Ecto neural progenitor cell (in vitro differentiated cells): ENCODE results near the gene CFP.
"Not testable (repeated sequence)": the region's sequence is repeated elsewhere in the genome, so short reads cannot be mapped to it uniquely, and the experiment has no call there.

Experiments used
- DNase-seq: peaks from one replicate; pipeline ENCODE4 v3.0.0-alpha.2; 2018; ENCODE audit warnings: low spot score

Gene CFP

DNA sequence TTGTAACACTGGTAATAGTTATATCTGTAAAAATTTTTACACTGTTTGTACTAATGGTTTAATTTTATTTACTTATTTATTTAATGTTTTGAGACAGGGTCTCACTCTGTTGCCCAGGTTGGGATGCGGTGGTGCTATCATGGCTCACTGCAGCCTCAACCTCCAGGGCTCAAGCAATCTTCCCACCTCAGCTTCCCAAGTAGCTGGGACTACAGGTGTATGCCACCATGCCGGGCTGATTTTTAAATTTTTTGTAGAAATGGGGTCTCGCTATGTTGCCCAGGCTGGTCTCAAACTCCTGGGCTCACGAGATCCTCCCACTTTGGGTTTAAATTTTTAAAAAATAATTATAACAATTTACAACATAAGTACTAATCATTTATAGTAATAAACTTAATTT, 26.6 kb downstream of the CFP start:
- not testable (repeated sequence) for DNase-seq

GRCh38 chrX:47597222-47597621, 32.5 kb downstream of the CFP start:
- no peak for DNase-seq

DNA sequence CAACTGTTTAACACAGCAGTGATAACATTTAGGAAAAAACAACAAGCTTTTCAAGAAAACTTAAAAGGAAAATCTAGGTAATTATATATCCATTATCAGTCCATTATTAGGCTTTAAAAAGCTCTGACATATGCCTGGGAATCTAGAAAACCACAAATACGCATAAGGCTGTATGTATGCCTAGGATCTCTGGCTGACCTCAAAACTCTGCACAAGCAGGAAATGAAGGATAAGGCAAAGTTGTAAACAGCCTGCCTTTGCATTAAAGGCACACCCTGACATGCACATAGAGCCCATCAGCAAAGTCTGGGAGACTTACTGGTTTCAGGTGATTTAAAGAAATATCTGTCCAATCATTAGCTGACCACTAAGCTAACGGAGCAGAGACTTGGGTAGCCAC, 33.5 kb downstream of the CFP start:
- DNase-seq: no peak

GRCh38 chrX:47595716-47596251, 33.9 kb downstream of the CFP start:
- DNase-seq: peak; percentile 4

DNA sequence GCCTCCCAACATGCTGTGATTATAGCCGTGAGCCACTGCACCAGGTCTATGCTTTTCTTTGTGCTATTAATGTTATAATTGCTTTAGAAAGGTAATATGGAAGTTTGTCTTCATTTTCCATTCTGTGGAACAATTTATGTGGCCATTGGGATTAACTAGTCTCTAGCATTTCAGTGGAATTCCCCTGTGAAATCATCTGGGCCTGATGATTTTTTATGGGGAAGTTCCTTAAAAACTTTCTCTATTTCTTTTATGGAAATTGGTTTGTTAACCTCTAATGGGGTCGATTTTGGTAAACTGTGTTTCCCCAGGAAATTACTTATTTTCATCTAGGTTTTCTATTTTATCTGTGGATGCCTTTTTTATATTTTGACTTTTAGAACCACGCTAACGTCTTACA, 36.2 kb downstream of the CFP start:
- DNase-seq: no peak

DNA sequence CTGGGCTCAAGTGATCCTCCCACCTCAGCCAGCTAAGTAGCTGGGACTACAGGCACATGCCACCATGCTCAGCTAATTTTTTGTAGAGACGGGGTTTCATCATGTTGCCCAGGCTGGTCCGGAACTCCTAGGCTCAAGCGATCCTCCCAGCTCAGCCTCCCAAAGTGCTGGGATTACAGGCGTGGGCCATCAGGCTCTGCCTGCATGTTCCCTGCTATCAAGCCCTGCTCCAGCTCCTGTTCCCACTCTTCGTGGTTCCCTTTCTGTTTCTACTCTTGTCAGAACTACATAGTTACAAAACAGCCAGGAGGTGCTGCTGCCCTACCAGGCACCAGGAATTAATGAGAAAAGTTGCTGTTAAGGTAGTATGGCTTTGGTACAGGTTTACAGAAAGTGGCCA, 38.7 kb downstream of the CFP start:
- DNase-seq: peak; percentile 3

- DNase-seq: peak; percentile 20
Observed at GRCh38 chrX:47587906-47588735, 41.6 kb downstream of the CFP start.

DNA sequence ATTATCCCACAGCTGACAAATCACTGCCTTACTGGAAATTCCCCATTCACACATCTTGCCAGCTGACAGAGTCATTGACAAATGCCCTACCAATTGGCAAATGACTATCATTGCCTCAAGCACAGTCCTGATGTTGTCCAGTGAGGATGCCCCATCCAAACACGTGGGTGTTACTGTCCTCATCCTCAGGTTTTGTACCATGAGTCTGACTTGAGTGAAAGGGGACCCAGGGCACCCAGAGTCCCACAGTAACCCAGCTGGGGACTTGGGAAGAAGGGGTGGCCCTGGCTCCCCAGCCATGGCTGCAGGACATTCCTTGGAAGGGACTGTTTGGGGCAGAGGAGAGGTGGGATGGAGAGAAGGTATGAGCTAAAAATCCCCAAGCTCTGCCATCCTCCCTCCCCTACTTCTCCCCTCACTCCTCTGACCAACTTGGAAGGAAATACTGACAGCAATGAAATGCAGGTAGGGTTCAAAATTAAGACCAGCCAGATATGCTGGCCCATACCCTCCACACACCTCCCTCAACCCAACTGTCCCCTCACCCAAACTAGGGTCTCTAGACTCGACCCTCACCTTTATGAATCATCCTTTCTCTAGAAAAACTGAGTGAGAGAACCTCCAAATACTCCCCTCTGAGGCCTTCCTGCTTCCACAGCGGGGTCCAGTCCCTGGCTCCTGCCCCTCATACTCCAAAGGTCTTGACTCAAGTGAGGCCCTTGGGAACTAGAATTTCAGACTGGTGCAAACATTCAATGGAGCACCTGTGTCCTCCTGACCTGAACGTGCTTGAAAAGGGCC, 42.4 kb downstream of the CFP start:
- DNase-seq: peak; percentile 11

GRCh38 chrX:47586043-47586787, 43.5 kb downstream of the CFP start:
- DNase-seq: peak; percentile 37

DNA sequence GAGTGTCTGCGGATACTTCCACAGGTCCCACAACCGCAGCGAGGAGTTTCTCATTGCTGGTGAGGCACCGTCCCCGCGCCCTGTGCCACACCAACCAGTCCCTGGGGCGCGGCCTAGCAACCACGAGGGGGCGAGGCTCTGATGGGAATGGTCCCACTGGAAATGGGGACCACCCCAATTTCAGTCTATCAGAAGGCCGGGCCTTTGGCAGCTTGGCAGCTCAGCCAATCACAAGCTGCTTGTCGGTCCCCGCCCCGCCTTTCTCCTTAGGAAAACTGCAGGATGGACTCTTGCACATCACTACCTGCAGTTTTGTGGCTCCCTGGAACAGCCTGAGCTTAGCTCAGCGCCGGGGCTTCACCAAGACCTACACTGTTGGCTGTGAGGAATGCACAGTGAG, 44.5 kb downstream of the CFP start:
- peak; percentile 40 for DNase-seq

GRCh38 chrX:47584714-47585113, 45.0 kb downstream of the CFP start:
- peak; percentile 1 for DNase-seq

DNA sequence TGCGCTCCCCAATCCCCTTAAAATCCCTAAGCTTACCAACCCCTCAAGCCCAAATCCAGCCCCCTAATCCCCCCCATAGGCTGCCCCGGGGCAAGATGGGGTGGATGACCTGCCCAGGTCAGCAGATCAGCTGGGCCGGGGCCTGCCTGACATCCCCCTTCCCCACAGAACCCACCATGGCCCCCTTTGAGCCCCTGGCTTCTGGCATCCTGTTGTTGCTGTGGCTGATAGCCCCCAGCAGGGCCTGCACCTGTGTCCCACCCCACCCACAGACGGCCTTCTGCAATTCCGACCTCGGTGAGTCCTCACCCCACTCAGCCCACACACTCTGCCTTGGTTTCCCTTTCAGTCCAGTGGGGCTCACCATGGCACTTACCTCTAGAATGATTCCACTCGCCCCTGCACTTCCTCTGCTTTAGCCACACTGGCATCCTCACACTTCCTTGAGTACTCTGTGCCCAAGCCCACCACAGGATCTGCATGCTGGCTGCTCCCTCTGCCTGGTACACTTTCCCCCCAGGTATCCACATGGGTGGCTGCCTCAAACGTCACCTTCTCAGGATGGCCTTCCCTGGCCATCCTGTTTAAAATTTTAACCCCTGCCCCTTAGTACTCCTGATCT, 46.4 kb downstream of the CFP start:
- peak; percentile 36 for DNase-seq

DNA sequence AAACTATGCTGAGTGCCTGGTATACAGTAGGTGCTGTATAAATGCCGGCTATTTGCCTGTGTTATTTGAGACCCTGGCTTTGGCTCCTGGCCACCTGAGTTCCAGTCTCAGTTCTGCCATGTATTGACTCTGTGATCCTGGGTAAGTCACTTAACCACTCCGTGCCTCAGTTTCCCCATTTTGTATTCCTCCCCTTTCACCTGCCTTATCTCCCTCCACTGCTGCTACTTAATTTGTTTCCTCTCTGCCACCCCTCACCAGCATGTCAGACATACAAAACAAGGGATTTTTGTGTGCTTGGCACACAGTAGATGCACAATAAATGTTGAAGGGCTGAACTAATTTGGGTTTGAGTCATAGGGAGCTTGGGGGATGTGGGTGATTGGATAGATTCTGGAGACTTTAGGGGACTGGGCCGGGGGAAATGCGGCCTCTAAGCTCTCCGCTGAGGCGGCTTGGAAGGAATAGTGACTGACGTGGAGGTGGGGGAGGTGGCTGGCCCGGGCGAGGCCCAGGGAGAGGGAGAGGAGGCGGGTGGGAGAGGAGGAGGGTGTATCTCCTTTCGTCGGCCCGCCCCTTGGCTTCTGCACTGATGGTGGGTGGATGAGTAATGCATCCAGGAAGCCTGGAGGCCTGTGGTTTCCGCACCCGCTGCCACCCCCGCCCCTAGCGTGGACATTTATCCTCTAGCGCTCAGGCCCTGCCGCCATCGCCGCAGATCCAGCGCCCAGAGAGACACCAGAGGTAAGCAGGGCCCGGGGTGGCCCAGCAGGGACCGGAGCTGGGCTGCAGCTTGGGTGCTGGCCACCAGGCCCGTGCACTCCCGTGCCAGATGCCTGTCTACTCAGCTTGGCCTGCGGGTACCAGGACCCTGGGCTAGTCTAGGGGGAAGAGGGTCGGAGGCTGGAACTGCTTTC, 47.7 kb downstream of the CFP start, which contains the start of gene TIMP1:
TIMP1 (plus strand) TSS at position 706 of the 917 bp plus-strand sequence. CDS start 980 bp downstream, outside the sequence.
- peak; percentile 85 for DNase-seq

DNA sequence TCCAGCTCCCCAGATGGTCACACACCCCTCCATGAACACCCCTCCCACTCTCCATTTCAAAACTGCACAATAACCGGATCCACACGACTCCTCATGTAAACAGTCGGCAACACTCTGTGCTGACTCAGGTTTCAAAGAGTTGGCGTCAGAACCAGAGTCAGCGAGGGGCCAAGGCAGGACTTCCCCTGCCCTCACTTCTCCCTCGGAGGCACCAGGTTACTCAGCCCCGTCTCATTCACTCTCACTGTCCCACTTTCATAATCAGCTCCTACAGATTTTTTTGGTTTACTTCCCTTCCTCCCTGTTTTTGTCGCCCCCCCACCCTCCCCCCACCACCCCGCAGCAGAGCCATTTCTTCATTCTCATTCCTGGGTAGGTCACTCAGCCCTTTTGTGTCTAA, 50.2 kb downstream of the CFP start:
- no peak for DNase-seq

DNA sequence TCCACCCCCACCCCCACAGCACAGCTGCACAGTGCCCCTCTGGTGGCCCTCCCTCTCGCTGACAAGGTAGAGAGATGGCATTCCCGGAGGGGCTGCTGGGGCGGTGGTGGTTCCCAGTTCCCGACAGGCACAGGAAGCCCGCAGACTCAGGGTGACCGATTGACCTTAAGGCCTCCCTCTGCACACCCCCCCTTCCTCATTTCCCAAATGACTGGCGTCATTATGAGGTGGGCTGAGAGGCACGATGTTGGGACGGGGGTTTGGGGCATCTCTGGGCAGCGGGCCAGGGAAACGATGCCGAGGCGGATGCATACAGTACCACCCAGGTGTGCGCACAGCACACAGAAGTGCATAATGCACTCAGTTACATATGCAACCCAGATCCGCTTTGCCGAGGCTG, 51.0 kb downstream of the CFP start:
- no peak for DNase-seq

GRCh38 chrX:47577901-47578300, 51.8 kb downstream of the CFP start:
- no peak for DNase-seq

GRCh38 chrX:47577424-47577823, 52.3 kb downstream of the CFP start:
- DNase-seq: peak; percentile 25

DNA sequence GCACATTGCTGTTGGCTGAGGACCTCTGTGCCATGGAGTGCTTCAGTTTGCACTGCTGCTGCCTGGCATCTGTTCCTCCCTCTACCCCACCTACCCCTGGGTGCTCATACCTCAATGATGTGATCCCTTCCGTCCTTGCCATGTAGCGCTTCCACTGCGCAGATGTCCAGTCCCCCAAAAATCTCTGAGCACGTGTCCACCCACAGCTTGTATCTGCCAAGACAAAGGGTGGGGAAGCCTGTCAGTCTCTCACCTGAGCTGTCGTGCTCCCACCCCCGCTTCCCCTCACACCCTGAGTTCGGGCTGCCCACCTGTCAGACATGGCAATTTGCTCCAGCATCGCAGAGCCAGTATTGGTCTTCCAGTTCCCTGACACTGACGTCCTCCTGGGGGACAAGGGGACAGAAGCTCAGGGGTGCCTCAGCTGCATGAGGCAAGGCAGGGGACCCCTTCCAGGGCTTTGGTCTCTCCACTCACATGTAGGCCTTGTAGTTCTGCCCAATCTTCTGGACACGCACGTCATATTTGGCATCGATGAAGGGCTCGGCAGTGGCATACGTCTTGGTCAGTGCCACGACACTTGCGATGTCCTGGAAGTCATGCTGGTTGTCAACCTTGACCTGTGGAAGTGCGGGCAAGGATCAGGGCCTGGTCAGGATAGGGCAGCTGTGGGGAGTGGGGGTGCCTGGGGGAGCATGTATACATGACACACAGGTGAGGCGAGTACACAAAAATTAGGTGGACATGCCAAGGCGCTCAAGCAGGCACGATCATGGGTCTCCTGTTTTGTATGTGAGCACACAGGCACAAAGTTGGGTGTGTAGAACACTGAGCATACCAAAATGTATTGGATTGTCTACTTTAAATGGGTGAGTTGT, 53.5 kb downstream of the CFP start:
- peak; percentile 29 for DNase-seq

- no peak for DNase-seq
Observed at GRCh38 chrX:47574547-47575301, 55.0 kb downstream of the CFP start.
